PC-3 (cell line): ENCODE measurements around the gene MORC3. TPM values are rescaled to one million over a fixed set of nuclear protein-coding genes. Genes with fewer than 3 reads are reported as not detected.
"Not testable (repeated sequence)": the region's sequence is repeated elsewhere in the genome, so short reads cannot be mapped to it uniquely, and the experiment has no call there.

Experiments
- ATAC-seq: fragments of 200-7000 bp; cut with Tn5 transposase; 2 replicates; pipeline ENCODE4 v1.9.1; 2020; ENCODE audit warnings: mild to moderate bottlenecking, moderate library complexity
- BruUV-seq: library from RNA; stranded (reverse); fragments of 400-500 nt; replicated peaks from 2 replicates; lab custom pipeline; 2021; lab: Mats Ljungman, UMichigan
- CTCF ChIA-PET: fragments of 300-600 bp; sonication (Branson Sonifier 250); formaldehyde crosslinking; loops from one replicate; lab custom pipeline; 2022; ENCODE audit warnings: antibody characterized with exemption; lab: Charles Lee
- POLR2A ChIA-PET: fragments of 300-600 bp; sonication (Branson Sonifier 250); formaldehyde crosslinking; loops from one replicate; lab custom pipeline; 2022; ENCODE audit warnings: antibody characterized with exemption; ENCODE audit not compliant: unreplicated experiment; lab: Charles Lee
- DNase-seq: peaks from one replicate; pipeline ENCODE4 v3.0.0-alpha.2; 2015
- H2AFZ ChIP-seq: fragments of 300-600 bp; sonication (generic); 2 replicates; pipeline ENCODE4 v1.6.0; 2016; ENCODE audit warnings: antibody characterized with exemption, low read length
- H3F3A ChIP-seq: fragments of 300-600 bp; sonication (generic); one replicate; pipeline ENCODE4 v1.6.0; 2017; ENCODE audit warnings: antibody characterized with exemption, low read length, control low read depth, mild to moderate bottlenecking; ENCODE audit not compliant: unreplicated experiment
- H3K27ac ChIP-seq: fragments of 300-600 bp; sonication (generic); 2 replicates; pipeline ENCODE4 v1.5.1; 2016; ENCODE audit warnings: mild to moderate bottlenecking, low read length
- H3K27me3 ChIP-seq: fragments of 300-600 bp; sonication (generic); 2 replicates; pipeline ENCODE4 v1.6.1; 2016; ENCODE audit warnings: low read length, mixed read lengths
- H3K36me3 ChIP-seq: fragments of 300-600 bp; sonication (generic); 2 replicates; pipeline ENCODE4 v1.6.1; 2016; ENCODE audit warnings: low read depth, mixed run types, low read length, mixed read lengths
- H3K4me1 ChIP-seq: fragments of 300-600 bp; sonication (generic); 2 replicates; pipeline ENCODE4 v1.5.1; 2016; ENCODE audit warnings: low read length; ENCODE audit not compliant: insufficient read depth
- H3K4me2 ChIP-seq: fragments of 300-600 bp; sonication (generic); 2 replicates; pipeline ENCODE4 v1.6.0; 2016; ENCODE audit warnings: low read length
- H3K4me3 ChIP-seq: fragments of 300-600 bp; sonication (generic); 2 replicates; pipeline ENCODE4 v1.5.1; 2016; ENCODE audit warnings: mild to moderate bottlenecking, low read length, mixed read lengths
- H3K79me2 ChIP-seq: fragments of 300-600 bp; sonication (generic); 2 replicates; pipeline ENCODE4 v1.6.1; 2017; ENCODE audit warnings: low read length, mixed read lengths
- H3K9ac ChIP-seq: fragments of 300-600 bp; sonication (generic); 2 replicates; pipeline ENCODE4 v1.6.0; 2016; ENCODE audit warnings: mild to moderate bottlenecking, low read length
- H3K9me2 ChIP-seq: fragments of 300-600 bp; sonication (generic); replicated peaks from 2 replicates; pipeline ENCODE4 v1.6.1; 2016; ENCODE audit warnings: mixed run types, low read length, mixed read lengths
- H3K9me3 ChIP-seq: fragments of 300-600 bp; sonication (generic); 2 replicates; pipeline ENCODE4 v1.6.1; 2016; ENCODE audit warnings: low read length, mixed read lengths
- H4K20me1 ChIP-seq: fragments of 300-600 bp; sonication (generic); 2 replicates; pipeline ENCODE4 v1.6.1; 2016; ENCODE audit warnings: low read length, mixed read lengths
- EZH2 ChIP-seq: fragments of 300-600 bp; sonication (generic); IDR thresholded peaks from one replicate; pipeline ENCODE4 v1.6.1; 2017; ENCODE audit warnings: antibody characterized with exemption, mild to moderate bottlenecking, low read length; ENCODE audit not compliant: unreplicated experiment
- EZH2phosphoT487 ChIP-seq: fragments of 300-600 bp; sonication (generic); IDR thresholded peaks from 2 replicates; pipeline ENCODE4 v1.6.1; 2018; ENCODE audit warnings: mild to moderate bottlenecking, antibody characterized with exemption, low read length, borderline replicate concordance
- intact Hi-C: fragments of 100-400 bp; cut with micrococcal nuclease; formaldehyde crosslinking; loops from 2 replicates; pipeline ENCODE4 v1.9.0; 2023
- total RNA-seq: library from RNA; depleted of rRNA; stranded (reverse); fragments of >200 nt; gene quantifications from 2 replicates; pipeline ENCODE4 v1.2.3, GENCODE V29; 2014
- TF ChIP-seq, protein P1 (sequence below): fragments of 300-600 bp; sonication (generic); conservative IDR thresholded peaks from 2 replicates; pipeline ENCODE4 v1.5.1; 2017; ENCODE audit warnings: antibody characterized with exemption, low read depth, mild to moderate bottlenecking, low read length

MORC3 gene
- total RNA-seq, 1 experiment from 2014 or later = 23.0 TPM

- ATAC-seq = no peak
- Histone ChIP-seq H3K36me3 (no peaks in the 10 kb centered on the region), H3K79me2 (no peaks in the 10 kb centered on the region), H3K9ac (no peak overlapping the region), H3K4me3 (no peak overlapping the region), H3K4me1 (no peaks in the 10 kb centered on the region), H3K4me2 (no peak overlapping the region), H3K9me3 (no peaks in the 10 kb centered on the region), H2AFZ (no peak overlapping the region), H3F3A (no peaks in the 10 kb centered on the region), H3K9me2 (no peaks in the 10 kb centered on the region), H3K27ac (no peak overlapping the region), H3K27me3 (no peaks in the 10 kb centered on the region), H4K20me1 (no peaks in the 10 kb centered on the region)
- TF ChIP-seq EZH2 (no peak), EZH2phosphoT487 (no peak)
- TF ChIP-seq, protein P1, sequence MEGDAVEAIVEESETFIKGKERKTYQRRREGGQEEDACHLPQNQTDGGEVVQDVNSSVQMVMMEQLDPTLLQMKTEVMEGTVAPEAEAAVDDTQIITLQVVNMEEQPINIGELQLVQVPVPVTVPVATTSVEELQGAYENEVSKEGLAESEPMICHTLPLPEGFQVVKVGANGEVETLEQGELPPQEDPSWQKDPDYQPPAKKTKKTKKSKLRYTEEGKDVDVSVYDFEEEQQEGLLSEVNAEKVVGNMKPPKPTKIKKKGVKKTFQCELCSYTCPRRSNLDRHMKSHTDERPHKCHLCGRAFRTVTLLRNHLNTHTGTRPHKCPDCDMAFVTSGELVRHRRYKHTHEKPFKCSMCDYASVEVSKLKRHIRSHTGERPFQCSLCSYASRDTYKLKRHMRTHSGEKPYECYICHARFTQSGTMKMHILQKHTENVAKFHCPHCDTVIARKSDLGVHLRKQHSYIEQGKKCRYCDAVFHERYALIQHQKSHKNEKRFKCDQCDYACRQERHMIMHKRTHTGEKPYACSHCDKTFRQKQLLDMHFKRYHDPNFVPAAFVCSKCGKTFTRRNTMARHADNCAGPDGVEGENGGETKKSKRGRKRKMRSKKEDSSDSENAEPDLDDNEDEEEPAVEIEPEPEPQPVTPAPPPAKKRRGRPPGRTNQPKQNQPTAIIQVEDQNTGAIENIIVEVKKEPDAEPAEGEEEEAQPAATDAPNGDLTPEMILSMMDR = no peak
- no peak for DNase-seq
- POLR2A ChIA-PET = no interaction called here
- BruUV-seq = no TSS peak
- intact Hi-C loops = no loop called here
- CTCF ChIA-PET = no interaction called here
Measured at GRCh38 chr21:36274128-36274527, 45.9 kb upstream of the MORC3 start.

GRCh38 chr21:36282568-36283230 is 37.3 kb upstream of the MORC3 start:
- ChIA-PET CTCF (no interaction called here), POLR2A (no interaction called here)
- Histone ChIP-seq H3K9me3 (no peaks in the 10 kb centered on the region), H4K20me1 (no peaks in the 10 kb centered on the region), H3K27ac (no peak overlapping the region), H3K4me1 (no peaks in the 10 kb centered on the region), H3F3A (no peaks in the 10 kb centered on the region), H3K4me2 (no peak overlapping the region), H3K9ac (no peak overlapping the region), H2AFZ (no peak overlapping the region), H3K79me2 (no peaks in the 10 kb centered on the region), H3K36me3 (no peaks in the 10 kb centered on the region), H3K4me3 (no peak overlapping the region), H3K9me2 (no peaks in the 10 kb centered on the region), H3K27me3 (no peaks in the 10 kb centered on the region)
- peak; percentile 50; the same call in 1 of the 2 replicates for ATAC-seq
- TF ChIP-seq EZH2phosphoT487 (no peak), EZH2 (no peak)
- TF ChIP-seq, protein P1 = no peak
- no peak for DNase-seq
- no TSS peak for BruUV-seq
- intact Hi-C loops = no loop called here

GRCh38 chr21:36283231-36283622 is 36.8 kb upstream of the MORC3 start:
- POLR2A ChIA-PET, H3K9me3 ChIP-seq, BruUV-seq, H3K79me2 ChIP-seq, H3K36me3 ChIP-seq, H3K4me2 ChIP-seq, H3K9ac ChIP-seq, ATAC-seq, H3F3A ChIP-seq, H3K27ac ChIP-seq, intact Hi-C loops, H4K20me1 ChIP-seq, H3K9me2 ChIP-seq, H3K4me3 ChIP-seq, DNase-seq, CTCF ChIA-PET, H3K27me3 ChIP-seq, H2AFZ ChIP-seq, H3K4me1 ChIP-seq: not testable (repeated sequence)
